OCI-LY3 (cell line): Measurements from ENCODE around the gene LHCGR.

Source experiments
- CTCF ChIP-seq: fragments of 200-600, 300-600 bp; sonication (generic); IDR thresholded peaks from 2 replicates; pipeline ENCODE4 v1.5.1; 2014; ENCODE audit warnings: antibody characterized with exemption, low read length, low read depth
- EZH2phosphoT487 ChIP-seq: fragments of 200-600 bp; shearing (Covaris generic); IDR thresholded peaks from 2 replicates; pipeline ENCODE4 v1.6.1; 2018; ENCODE audit warnings: antibody characterized with exemption, mixed run types, low read depth

GRCh38 chr2:48795065-48795464 lies 39.5 kb upstream of the LHCGR start:
- TF ChIP-seq CTCF (no peak), EZH2phosphoT487 (no peak)
